ENCODE data around the gene SLC22A4. TPM values are rescaled to one million over a fixed set of nuclear protein-coding genes. Genes with fewer than 3 reads are reported as not detected.

SLC22A4 gene
- total and polyA plus RNA-seq, 2 experiments from 2014 or later = 24.0 to 26.0 TPM

DNA sequence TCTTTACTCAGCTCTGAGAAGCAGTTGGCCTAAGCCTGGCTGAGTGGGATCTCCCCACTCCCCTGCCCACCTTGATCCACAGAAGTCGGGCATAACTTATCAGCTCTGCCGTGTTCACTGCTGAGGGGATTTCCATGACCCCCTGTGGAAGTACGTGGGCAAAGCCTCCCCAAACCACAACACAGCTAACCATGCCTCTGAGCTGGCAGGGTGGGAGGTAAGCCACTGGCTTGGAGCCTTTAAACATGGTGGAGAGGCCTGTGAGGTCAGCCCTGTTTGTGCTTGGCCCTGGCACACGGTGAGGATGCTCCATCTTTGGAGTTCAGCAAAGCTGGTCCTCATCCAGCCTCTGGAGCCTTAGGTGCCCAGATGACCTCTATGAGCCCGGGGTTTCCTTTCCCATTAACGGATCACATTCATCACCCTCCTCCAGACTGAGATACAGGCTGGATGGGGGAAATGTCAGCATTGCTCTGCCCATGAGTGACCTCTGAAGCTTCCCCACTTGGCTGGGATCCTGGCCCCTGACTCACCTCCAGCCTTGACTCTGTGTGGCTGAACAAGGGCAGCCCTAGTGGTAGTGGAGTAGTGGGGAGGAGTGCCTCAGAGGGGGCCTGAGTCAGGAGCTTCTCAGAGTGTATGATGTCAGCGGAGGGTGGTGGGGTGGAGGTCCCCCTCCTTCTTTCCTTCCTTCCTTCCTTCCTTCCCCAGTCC lies 30.5 kb upstream of the SLC22A4 start:
- H3K79me2 ChIP-seq (ENCODE audit: insufficient read depth) = peaks cover 56% of the 10 kb centered on the region
- 12 to 15% methylated on average over 7 of the region's 7 CpGs for WGBS, 2 experiments (ENCODE audit: low coverage in 1 of 2, low lambda C conversion rate in 2 of 2, missing lambda C conversion rate in 2 of 2)
- H4K20me1 ChIP-seq (ENCODE audit: insufficient read depth) = no peaks in the 10 kb centered on the region
- no peaks in the 10 kb centered on the region for H3K9me2 ChIP-seq (ENCODE audit: insufficient read depth)
- peak overlapping the region; percentile 26 for H3K4me2 ChIP-seq (ENCODE audit: unreplicated experiment)
- in situ Hi-C loops (cut with MboI) = no loop called here
- H2AFZ ChIP-seq = no peak overlapping the region
- H3K36me3 ChIP-seq (ENCODE audit: low read depth) = peaks cover 22% of the 10 kb centered on the region; the same call in 1 of the 2 replicates
- H3K27ac ChIP-seq = peak overlapping the region; percentile 93
- peaks cover 41% of the 10 kb centered on the region for H3F3A ChIP-seq (ENCODE audit: insufficient read depth)
- peak overlapping the region; percentile 74 for H3K9ac ChIP-seq
- no peak for TF ChIP-seq EZH2 (IDR thresholded peaks at IDR 0.05; ENCODE audit: insufficient read depth, poor library complexity, severe bottlenecking)
- TF ChIP-seq EZH2phosphoT487 (IDR thresholded peaks at IDR 0.05; ENCODE audit: insufficient read depth, low read depth) = no peak
- H3K4me3 ChIP-seq = no peak overlapping the region
- no peaks in the 10 kb centered on the region for H3K9me3 ChIP-seq (ENCODE audit: low read depth)
- H3K27me3 ChIP-seq (replicated peaks; ENCODE audit: insufficient read depth) = no peaks in the 10 kb centered on the region
- peaks cover 72% of the 10 kb centered on the region for H3K4me1 ChIP-seq (ENCODE audit: insufficient read depth)
- peak; percentile 95 for DNase-seq

DNA sequence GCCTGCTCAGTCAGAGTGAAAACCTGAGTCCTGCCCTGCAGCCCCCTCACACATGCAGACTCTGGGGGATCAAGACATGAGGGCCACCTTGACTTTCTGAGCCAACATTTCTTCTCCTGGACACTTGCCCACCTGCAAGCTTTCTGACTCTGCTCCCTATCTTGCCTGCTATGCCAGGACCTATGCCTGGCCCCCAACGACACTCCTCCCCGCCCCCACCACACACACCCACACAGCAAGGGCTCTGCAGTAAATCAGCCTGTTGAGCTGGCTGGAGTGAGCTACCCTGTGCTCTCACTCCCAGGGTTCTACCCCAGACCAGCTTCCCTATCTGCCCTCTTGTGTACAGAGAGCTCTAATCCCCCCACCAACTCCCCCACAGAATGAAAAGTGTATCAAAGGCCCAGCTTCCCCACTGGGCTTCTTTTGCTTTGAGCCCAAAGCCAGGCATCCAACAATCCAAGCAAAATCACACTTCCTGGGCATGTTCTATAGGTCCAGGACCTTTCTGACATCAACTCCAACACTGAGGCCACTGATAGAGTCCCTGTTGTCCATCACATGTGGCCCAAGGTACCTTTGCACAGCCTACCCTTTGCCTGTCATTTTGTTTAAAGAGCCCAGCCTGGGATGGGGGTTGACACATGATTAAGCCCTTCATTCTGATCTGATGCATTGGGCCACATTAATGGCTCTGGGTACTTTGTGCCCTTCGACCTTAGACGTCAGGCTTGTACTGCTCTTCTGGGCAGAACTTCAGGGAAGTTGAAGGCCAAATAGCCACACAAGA lies 29.5 kb upstream of the SLC22A4 start:
- H3K9me3 ChIP-seq (ENCODE audit: low read depth) = no peaks in the 10 kb centered on the region
- H4K20me1 ChIP-seq (ENCODE audit: insufficient read depth) = no peaks in the 10 kb centered on the region
- no peaks in the 10 kb centered on the region for H3K27me3 ChIP-seq (replicated peaks; ENCODE audit: insufficient read depth)
- H3F3A ChIP-seq (ENCODE audit: insufficient read depth) = peaks cover 35% of the 10 kb centered on the region
- peaks cover 51% of the 10 kb centered on the region for H3K79me2 ChIP-seq (ENCODE audit: insufficient read depth)
- TF ChIP-seq EZH2 (IDR thresholded peaks at IDR 0.05; ENCODE audit: insufficient read depth, poor library complexity, severe bottlenecking) (no peak), EZH2phosphoT487 (IDR thresholded peaks at IDR 0.05; ENCODE audit: insufficient read depth, low read depth) (no peak)
- H2AFZ ChIP-seq = no peak overlapping the region
- DNase-seq = peak; percentile 40
- no peaks in the 10 kb centered on the region for H3K9me2 ChIP-seq (ENCODE audit: insufficient read depth)
- H3K4me3 ChIP-seq = no peak overlapping the region
- H3K4me2 ChIP-seq (ENCODE audit: unreplicated experiment) = peak overlapping the region; percentile 26
- in situ Hi-C loops (cut with MboI) = no loop called here
- WGBS, 2 experiments (ENCODE audit: low coverage in 1 of 2, low lambda C conversion rate in 2 of 2, missing lambda C conversion rate in 2 of 2) = 42 to 51% methylated on average over 4 of the region's 4 CpGs
- H3K4me1 ChIP-seq (ENCODE audit: insufficient read depth) = peaks cover 77% of the 10 kb centered on the region
- H3K36me3 ChIP-seq (ENCODE audit: low read depth) = peaks cover 22% of the 10 kb centered on the region; the same call in 1 of the 2 replicates
- H3K9ac ChIP-seq = peak overlapping the region; percentile 74
- peak overlapping the region; percentile 93 for H3K27ac ChIP-seq

DNA sequence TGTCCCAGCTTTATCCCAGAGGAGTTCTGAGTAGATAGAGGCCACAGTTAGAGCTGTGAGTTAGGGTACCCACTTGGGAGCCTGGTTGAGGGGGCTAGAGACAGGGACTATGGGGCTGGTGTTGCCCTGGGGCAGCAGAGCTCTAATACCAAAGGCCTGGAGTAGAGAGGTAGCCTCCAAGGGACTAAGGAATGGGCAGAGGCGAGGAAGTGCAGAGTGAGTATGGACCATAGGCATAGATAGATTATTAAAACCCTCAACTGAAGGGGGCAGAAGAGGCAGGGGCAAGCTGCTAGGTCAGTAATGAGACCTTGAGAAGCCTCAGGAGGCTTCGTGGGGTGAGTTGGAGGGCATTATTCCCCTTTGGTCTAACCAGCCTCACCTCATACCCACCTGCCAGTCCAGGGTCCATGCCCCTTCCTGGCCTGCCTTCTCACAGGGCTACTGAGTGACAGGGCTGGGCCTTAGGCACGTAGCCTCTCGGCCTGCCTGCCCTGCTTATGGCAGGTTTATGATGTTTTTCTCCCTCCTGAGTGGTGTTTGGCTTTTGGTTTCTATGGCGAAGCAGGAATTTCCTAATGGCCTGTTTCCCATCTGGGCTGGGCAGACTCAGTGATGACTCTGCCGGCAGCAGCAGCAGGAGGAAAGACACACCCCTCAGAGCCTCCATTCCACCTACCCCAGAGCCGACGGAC lies 28.7 kb upstream of the SLC22A4 start:
- no peaks in the 10 kb centered on the region for H3K27me3 ChIP-seq (replicated peaks; ENCODE audit: insufficient read depth)
- TF ChIP-seq EZH2 (IDR thresholded peaks at IDR 0.05; ENCODE audit: insufficient read depth, poor library complexity, severe bottlenecking) (no peak), EZH2phosphoT487 (IDR thresholded peaks at IDR 0.05; ENCODE audit: insufficient read depth, low read depth) (no peak)
- H3K9ac ChIP-seq = peak overlapping the region; percentile 74
- peak; percentile 97 for DNase-seq
- H3K4me1 ChIP-seq (ENCODE audit: insufficient read depth) = peaks cover 70% of the 10 kb centered on the region
- no peak overlapping the region for H2AFZ ChIP-seq
- H3K27ac ChIP-seq = peak overlapping the region; percentile 93
- H4K20me1 ChIP-seq (ENCODE audit: insufficient read depth) = no peaks in the 10 kb centered on the region
- peaks cover 22% of the 10 kb centered on the region; the same call in 1 of the 2 replicates for H3K36me3 ChIP-seq (ENCODE audit: low read depth)
- H3F3A ChIP-seq (ENCODE audit: insufficient read depth) = peaks cover 28% of the 10 kb centered on the region
- H3K9me3 ChIP-seq (ENCODE audit: low read depth) = no peaks in the 10 kb centered on the region
- H3K79me2 ChIP-seq (ENCODE audit: insufficient read depth) = peaks cover 45% of the 10 kb centered on the region
- in situ Hi-C loops (cut with MboI) = no loop called here
- H3K9me2 ChIP-seq (ENCODE audit: insufficient read depth) = no peaks in the 10 kb centered on the region
- peak overlapping the region; percentile 26 for H3K4me2 ChIP-seq (ENCODE audit: unreplicated experiment)
- 16 to 17% methylated on average over 8 of the region's 8 CpGs for WGBS, 2 experiments (ENCODE audit: low coverage in 1 of 2, low lambda C conversion rate in 2 of 2, missing lambda C conversion rate in 2 of 2)
- H3K4me3 ChIP-seq = no peak overlapping the region

Measured in GM23248 (cell line).